GM21360 (cell line): ENCODE results near the gene PRSS8.
"Not testable (repeated sequence)": the region's sequence is repeated elsewhere in the genome, so short reads cannot be mapped to it uniquely, and the experiment has no call there.

Experiments
- ATAC-seq: cut with Tn5 transposase; IDR thresholded peaks from one replicate; pipeline ENCODE4 v1.9.1; 2021; ENCODE audit warnings: mild to moderate bottlenecking, moderate library complexity; ENCODE audit not compliant: unreplicated experiment

Gene PRSS8

GRCh38 chr16:31135535-31136286, at the start of gene PRSS8:
PRSS8 (minus strand) TSS chr16:31135727; CDS start chr16:31135498, 229 bp downstream.
- no peak for ATAC-seq

DNA sequence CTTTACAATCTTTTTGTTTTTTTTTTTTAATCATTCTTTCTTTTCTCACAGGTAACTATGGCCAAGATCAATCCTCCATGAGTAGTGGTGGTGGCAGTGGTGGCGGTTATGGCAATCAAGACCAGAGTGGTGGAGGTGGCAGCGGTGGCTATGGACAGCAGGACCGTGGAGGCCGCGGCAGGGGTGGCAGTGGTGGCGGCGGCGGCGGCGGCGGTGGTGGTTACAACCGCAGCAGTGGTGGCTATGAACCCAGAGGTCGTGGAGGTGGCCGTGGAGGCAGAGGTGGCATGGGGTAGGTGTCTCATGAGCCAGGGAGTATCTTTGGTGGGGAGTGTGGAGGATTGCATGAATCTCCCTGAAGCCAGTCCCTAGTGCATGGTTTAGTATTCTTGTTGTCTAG, 49.4 kb upstream of the PRSS8 start:
- no peak for ATAC-seq

GRCh38 chr16:31183432-31184428, 48.2 kb upstream of the PRSS8 start:
- no peak for ATAC-seq

DNA sequence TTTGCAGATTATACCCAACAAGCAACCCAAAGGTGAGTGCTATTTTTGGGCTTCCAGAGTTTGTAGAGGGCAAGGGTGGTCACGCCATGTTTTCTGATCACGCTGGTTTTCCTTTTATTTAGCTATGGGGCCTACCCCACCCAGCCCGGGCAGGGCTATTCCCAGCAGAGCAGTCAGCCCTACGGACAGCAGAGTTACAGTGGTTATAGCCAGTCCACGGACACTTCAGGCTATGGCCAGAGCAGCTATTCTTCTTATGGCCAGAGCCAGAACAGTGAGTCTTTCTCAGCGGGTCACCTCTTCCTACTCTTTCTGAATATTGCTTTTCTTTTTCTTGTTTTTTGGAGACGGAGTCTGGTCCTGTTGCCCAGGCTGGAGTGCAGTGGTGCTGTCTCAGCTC, 46.9 kb upstream of the PRSS8 start:
- no peak for ATAC-seq

DNA sequence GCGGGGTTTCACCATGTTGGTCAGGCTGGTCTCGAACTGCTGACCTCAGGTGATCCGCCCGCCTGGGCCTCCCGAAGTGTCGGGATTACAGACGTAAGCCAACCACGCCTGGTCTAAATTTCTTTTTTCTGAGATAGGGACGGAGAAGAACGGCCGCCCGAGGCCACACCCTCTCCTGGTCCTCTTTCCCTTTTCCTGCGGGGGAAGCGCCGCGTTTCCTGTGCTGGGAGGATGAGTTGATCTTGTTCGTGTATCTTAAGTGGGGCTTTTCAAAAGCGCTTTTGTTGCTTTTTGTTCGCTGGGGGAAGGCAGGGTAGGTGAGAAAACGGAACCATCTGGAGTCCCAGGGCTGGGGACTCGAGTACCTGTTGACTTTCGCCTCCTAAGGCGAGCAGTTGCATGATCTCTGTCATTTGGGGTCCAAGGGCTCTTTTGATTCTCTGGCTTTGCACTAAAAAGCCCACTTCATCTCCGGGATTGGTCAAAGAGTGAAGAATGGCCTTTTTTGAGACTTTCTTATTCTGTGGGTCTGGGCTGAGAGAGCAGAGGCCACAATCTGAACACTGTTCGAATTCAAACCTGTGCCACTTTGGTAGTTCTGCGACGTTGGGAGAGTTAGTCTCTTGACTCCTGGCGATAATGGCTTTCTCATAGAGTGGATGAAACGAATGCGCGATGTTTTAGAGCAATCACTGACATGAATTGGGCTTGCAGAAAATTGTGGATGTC, 45.7 kb upstream of the PRSS8 start:
- ATAC-seq, result no peak

GRCh38 chr16:31179747-31180459, 44.4 kb upstream of the PRSS8 start, which contains the start of gene FUS:
FUS (plus strand) TSS chr16:31180139; CDS start chr16:31180215, 76 bp downstream.
- ATAC-seq, result peak; percentile 55

DNA sequence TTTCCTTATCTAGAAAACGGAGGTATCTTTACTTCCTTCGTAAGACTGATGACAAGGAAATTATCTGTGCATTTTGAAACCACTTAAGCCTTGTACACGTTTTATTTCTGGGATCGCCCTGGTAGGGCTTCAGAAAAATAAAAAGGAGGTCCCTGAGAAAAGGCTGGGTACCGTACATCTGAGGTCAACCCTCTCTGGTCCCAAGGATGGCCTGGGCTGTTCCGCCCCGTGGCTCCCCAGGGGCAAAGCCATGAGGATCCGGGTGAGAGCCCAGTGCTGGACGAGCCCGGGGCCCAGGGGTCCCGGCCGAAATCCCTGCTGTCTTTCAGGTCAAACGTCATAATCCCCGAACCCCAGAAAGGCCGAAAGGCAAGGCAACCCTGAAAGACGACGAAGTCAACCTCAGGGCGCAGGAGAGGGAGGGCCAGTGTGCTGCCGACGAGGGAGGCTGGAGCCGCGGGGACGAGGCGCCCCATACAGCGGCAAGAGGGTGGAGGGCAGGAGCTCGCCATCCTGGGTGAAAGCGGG, 43.8 kb upstream of the PRSS8 start:
- no peak for ATAC-seq

GRCh38 chr16:31177136-31177535, 41.6 kb upstream of the PRSS8 start:
- no peak for ATAC-seq

- ATAC-seq, result not testable (repeated sequence)
Observed at GRCh38 chr16:31170048-31170447, 34.5 kb upstream of the PRSS8 start.

DNA sequence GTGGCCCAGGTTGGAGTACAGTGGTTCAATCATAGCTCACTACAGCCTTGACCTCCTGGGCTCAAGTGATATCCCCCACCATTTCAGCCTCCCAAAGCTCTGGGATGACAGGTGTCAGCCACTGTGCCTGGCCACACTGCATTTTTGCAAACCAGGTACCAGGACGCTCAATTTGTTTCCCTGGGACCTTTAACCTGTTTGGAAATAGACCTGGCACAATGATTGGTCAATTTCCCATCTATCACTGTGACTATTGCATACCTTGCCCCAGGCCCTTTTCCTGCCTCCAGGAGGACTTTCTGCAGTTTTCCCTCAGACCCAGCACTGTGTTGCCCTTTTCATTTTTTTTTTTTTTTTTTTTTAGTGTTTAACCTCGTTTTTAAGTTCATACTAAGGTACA, 33.3 kb upstream of the PRSS8 start:
- ATAC-seq, result no peak

DNA sequence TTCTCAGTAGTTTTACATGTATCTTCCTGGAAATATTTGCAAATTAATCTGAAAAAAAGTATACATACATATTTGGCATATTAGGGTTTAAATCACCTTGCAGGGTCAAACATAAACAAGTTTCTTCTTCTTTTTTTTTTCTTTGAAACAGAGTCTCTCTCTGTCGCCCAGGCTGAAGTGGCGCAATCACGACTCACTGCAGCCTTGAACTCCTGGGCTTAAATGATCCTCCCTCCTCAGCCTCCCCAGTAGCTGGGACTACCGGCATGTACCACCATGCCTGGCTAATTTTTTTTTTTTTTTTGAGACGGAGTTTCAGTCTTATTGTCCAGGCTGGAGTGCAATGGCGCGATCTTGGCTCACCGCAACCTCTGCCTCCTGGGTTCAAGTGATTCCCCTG, 31.8 kb upstream of the PRSS8 start:
- ATAC-seq, result no peak

DNA sequence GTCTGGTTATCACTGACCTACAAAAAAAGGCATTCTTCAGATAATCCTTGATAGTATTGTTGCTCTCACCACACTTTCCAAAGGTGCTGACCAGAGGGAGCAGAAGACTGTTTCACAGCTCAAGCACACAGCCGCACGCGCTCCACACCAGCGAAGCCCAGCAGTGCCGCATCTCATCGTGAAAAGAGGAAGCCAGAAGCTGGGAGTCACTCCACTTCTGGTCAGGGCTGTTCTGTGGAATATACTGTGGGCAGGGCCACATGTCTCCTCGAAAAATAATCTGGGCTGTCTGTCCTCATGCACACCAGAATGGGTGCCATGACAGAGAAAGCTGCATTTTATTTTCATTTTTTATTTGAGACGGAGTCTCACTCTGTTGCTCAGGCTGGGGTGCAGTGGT, 21.6 kb upstream of the PRSS8 start:
- no peak for ATAC-seq

- not testable (repeated sequence) for ATAC-seq
Observed at GRCh38 chr16:31150976-31151375, 15.4 kb upstream of the PRSS8 start.

GRCh38 chr16:31149894-31150890, 14.7 kb upstream of the PRSS8 start, which contains the start of gene PRSS36:
PRSS36 (minus strand) TSS chr16:31150066; CDS start chr16:31150035, 31 bp downstream.
- no peak for ATAC-seq

DNA sequence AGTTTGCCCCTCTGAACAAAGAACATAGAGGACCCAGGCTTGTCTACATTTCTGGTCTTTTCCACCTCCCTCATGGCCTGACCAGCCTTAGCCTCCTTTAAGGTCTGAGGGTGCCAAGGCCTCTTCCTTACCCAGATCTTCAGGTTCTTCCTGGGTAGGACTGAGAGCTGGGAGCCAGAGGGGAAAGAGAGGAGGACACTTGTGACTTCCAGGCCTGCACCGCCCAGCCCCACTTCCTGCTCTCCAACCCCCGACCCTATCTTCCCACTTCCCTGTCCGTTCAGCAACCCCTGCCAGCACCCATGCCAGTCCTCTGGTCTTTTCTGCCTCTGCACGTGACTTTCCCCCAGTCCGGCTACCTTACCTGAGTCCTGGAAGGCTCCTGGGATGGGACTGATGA, 13.8 kb upstream of the PRSS8 start:
- no peak for ATAC-seq

GRCh38 chr16:31148896-31149295, 13.4 kb upstream of the PRSS8 start:
- no peak for ATAC-seq

DNA sequence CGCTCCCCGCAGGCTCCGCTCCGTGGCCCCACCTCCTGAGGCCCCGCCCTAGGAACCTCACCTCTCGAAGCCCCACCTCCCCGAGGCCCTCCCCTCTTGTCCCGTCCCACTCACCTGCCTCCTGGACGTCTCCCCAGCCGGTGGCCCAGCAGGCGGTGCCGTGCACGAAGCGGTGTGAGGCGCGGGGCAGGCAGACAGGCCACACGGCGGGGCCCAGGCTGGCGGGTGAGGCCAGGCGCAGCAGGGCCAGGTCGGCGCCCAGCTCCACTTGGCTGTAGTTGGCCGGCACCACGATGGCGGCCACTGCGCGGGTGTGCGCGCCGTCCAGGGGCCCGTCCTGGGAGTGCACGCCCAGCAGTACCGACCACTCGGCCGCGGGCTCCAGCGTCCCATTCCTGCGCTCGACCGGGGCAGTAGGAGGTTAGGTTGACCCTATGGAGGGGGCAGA, 12.8 kb upstream of the PRSS8 start:
- ATAC-seq, result no peak

DNA sequence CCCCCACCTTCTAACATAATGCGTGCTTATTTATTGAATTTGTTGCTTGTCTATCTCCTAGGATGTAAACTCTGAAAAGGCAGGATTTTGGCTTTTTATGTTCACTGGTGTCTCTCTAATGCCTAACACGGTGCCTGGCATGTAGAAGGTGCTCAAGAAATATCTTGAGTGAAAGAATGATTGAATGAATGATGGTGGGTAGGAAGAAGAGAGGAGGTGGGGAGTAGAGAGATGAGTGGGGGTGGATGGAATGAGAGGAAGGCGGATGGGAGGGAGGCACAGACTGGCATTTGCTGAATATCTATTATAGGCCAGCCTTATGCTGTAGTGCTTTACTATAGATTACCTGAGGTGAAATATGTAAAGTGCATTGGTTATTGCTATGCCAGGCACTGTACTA, 12.0 kb upstream of the PRSS8 start:
- ATAC-seq, result no peak
